Body of pancreas (tissue), 4 donors: Measurements from ENCODE around the gene LRRTM1.

Source experiments
- POLR2A ChIP-seq, 3 donors: fragments of 450-650 bp; IDR thresholded peaks; one replicate each; pipeline ENCODE4 v1.6.1; 2016; ENCODE audit warnings: antibody characterized with exemption in 3 of 3, mild to moderate bottlenecking in 2 of 3
- TF ChIP-seq, protein P1 (sequence below), 7 experiments: fragments of 450-650 bp in 4 of 7; fragments of 200-600 bp in 3 of 7; sonication (generic) in 3 of 7; IDR thresholded peaks; one replicate each; pipeline ENCODE4 v1.5.1; 2016 to 2019; ENCODE audit warnings: antibody characterized with exemption in 7 of 7

DNA sequence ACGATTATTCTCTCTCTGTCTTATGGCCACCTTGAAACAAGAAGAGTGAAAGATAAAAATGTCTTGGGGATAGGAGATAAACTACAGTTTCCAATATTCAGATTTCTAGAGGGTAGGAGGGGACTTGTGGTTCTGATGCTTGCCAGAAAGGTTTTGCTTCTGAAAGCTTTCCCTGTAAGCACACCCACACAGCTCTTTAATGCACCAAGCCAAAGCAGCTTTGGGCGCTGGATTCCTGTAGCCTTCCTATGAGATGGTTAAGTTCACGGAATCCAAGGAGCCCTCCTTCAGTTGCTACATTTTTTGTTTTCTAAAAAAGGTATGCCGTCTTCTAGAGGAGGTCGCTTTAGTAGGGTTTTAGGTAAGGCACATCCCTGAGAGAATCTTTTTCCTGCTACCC is 4.9 kb downstream of the LRRTM1 start:
- no peak for TF ChIP-seq POLR2A (IDR thresholded peaks at IDR 0.05)
- TF ChIP-seq, protein P1, sequence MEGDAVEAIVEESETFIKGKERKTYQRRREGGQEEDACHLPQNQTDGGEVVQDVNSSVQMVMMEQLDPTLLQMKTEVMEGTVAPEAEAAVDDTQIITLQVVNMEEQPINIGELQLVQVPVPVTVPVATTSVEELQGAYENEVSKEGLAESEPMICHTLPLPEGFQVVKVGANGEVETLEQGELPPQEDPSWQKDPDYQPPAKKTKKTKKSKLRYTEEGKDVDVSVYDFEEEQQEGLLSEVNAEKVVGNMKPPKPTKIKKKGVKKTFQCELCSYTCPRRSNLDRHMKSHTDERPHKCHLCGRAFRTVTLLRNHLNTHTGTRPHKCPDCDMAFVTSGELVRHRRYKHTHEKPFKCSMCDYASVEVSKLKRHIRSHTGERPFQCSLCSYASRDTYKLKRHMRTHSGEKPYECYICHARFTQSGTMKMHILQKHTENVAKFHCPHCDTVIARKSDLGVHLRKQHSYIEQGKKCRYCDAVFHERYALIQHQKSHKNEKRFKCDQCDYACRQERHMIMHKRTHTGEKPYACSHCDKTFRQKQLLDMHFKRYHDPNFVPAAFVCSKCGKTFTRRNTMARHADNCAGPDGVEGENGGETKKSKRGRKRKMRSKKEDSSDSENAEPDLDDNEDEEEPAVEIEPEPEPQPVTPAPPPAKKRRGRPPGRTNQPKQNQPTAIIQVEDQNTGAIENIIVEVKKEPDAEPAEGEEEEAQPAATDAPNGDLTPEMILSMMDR (IDR thresholded peaks at IDR 0.05): no peak
